SU-DHL-6 (cell line): ENCODE data around the gene PRSS57.

ENCODE experiments used
- EZH2phosphoT487 ChIP-seq: fragments of 200-600 bp; sonication (generic), shearing (Covaris generic); conservative IDR thresholded peaks from 2 replicates; pipeline ENCODE4 v1.6.1; 2018; ENCODE audit warnings: mild to moderate bottlenecking, antibody characterized with exemption, low read length, moderate library complexity, mixed read lengths
- TF ChIP-seq, protein P1 (sequence below): fragments of 200-600 bp; sonication (generic); IDR thresholded peaks from one replicate; pipeline ENCODE4 v1.5.1; 2017; ENCODE audit warnings: antibody characterized with exemption, mild to moderate bottlenecking, low read length, moderate library complexity; ENCODE audit not compliant: insufficient read depth, poor library complexity, severe bottlenecking

DNA sequence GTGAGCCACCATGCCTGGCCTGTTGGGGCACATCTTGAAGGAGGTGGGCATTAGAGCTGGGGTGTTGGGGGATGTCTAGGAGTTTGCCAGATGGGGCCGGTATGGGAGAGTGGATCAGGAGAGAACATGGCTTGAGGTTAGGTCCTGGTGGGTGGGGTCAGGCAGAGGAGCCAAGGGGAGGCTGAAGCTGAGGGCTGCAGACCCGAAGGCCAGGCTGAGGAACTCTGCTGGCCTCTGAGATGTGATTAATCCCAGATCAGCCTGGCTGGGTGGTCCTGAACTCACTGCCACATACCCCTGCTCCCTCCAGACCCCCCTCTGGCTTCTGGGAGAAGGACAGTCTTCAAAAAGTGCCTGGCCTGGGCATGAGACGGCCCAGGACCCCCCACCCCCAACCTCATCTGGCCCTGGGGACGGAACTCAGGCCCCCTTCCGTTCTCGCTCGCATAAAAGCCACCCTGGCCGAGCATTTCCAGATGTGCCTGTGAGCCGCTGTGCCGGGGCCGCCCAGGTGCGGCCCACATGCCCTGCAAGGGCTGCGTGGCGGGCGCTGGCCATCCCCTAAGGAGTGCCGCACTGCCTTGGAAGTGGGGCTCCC is 16.4 kb downstream of the PRSS57 start:
- TF ChIP-seq, protein P1, sequence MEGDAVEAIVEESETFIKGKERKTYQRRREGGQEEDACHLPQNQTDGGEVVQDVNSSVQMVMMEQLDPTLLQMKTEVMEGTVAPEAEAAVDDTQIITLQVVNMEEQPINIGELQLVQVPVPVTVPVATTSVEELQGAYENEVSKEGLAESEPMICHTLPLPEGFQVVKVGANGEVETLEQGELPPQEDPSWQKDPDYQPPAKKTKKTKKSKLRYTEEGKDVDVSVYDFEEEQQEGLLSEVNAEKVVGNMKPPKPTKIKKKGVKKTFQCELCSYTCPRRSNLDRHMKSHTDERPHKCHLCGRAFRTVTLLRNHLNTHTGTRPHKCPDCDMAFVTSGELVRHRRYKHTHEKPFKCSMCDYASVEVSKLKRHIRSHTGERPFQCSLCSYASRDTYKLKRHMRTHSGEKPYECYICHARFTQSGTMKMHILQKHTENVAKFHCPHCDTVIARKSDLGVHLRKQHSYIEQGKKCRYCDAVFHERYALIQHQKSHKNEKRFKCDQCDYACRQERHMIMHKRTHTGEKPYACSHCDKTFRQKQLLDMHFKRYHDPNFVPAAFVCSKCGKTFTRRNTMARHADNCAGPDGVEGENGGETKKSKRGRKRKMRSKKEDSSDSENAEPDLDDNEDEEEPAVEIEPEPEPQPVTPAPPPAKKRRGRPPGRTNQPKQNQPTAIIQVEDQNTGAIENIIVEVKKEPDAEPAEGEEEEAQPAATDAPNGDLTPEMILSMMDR, result no peak
- TF ChIP-seq EZH2phosphoT487, result no peak
